Fibroblast of lung (primary cell): ENCODE data around the gene ZNHIT1. TPM values are rescaled to one million over a fixed set of nuclear protein-coding genes. Genes with fewer than 3 reads are reported as not detected.

ENCODE experiments used
- DNase-seq, 2 donors: peaks; one replicate each; pipeline versions ENCODE4 v3.0.0 to v3.0.0-alpha.2; 2010; ENCODE audit warnings: low read depth in 2 of 2
- H2AFZ ChIP-seq: 2 replicates; pipeline ENCODE4 v1.5.1; 2012; ENCODE audit warnings: low read length, control low read depth, inconsistent platforms
- H3K27ac ChIP-seq: 2 replicates; pipeline ENCODE4 v1.5.1; 2011; ENCODE audit warnings: low read length, control low read depth; ENCODE audit not compliant: insufficient read depth
- H3K27me3 ChIP-seq: 2 replicates; pipeline ENCODE4 v1.5.1; 2011; ENCODE audit warnings: mild to moderate bottlenecking, low read length; ENCODE audit not compliant: control insufficient read depth, insufficient read depth
- H3K36me3 ChIP-seq: 2 replicates; pipeline ENCODE4 v1.5.1; 2011; ENCODE audit warnings: low read length; ENCODE audit not compliant: control insufficient read depth, insufficient read depth
- H3K4me1 ChIP-seq: 2 replicates; pipeline ENCODE4 v1.5.1; 2011; ENCODE audit warnings: low read length; ENCODE audit not compliant: control insufficient read depth, insufficient read depth; ENCODE audit errors: extremely low read depth
- H3K4me2 ChIP-seq: 2 replicates; pipeline ENCODE4 v1.5.1; 2011; ENCODE audit warnings: low read length, control low read depth; ENCODE audit not compliant: insufficient read depth; ENCODE audit errors: extremely low read depth
- H3K4me3 ChIP-seq, 4 experiments: fragments of 200-600 bp in 1 of 4; sonication (generic) in 1 of 4; replicated peaks in 1 of 4; 2 replicates each; pipeline ENCODE4 v1.5.1; 2011 to 2016; ENCODE audit warnings: low read length in 4 of 4, low read depth in 3 of 4, mild to moderate bottlenecking in 3 of 4, control low read depth in 2 of 4, inconsistent platforms in 1 of 4, mixed read lengths in 1 of 4; ENCODE audit not compliant: insufficient read depth in 1 of 4; ENCODE audit errors: control extremely low read depth in 1 of 4
- H3K79me2 ChIP-seq: 2 replicates; pipeline ENCODE4 v1.5.1; 2012; ENCODE audit warnings: mild to moderate bottlenecking, low read length, inconsistent platforms; ENCODE audit not compliant: control insufficient read depth, insufficient read depth
- H3K9ac ChIP-seq: 2 replicates; pipeline ENCODE4 v1.5.1; 2011; ENCODE audit warnings: mild to moderate bottlenecking, low read length, control low read depth; ENCODE audit not compliant: insufficient read depth
- H3K9me3 ChIP-seq: 2 replicates; pipeline ENCODE4 v1.5.1; 2012; ENCODE audit warnings: low read depth, low read length; ENCODE audit not compliant: control insufficient read depth, insufficient read depth
- H4K20me1 ChIP-seq: 2 replicates; pipeline ENCODE4 v1.5.1; 2011; ENCODE audit warnings: low read length; ENCODE audit not compliant: control insufficient read depth, insufficient read depth; ENCODE audit errors: extremely low read depth
- EZH2 ChIP-seq: IDR thresholded peaks from 2 replicates; pipeline ENCODE4 v1.5.1; 2012; ENCODE audit warnings: low read length, control low read depth, mild to moderate bottlenecking; ENCODE audit errors: missing control alignments
- polyA plus RNA-seq, 2 donors: library from polyadenylated mRNA; depleted of rRNA in 1 of 2; stranded (reverse) in 1 of 2; unstranded in 1 of 2; fragments of >200 nt; gene quantifications; 2 replicates each; pipeline ENCODE4 v1.2.1, GENCODE V29; 2011 to 2012; ENCODE audit warnings: missing spikeins in 1 of 2
- total RNA-seq: library from RNA; depleted of rRNA; stranded (reverse); fragments of >200 nt; gene quantifications from 2 replicates; pipeline ENCODE4 v1.2.1, GENCODE V29; 2014
- TF ChIP-seq, protein P1 (sequence below), 2 donors: IDR thresholded peaks in 1 of 2; conservative IDR thresholded peaks in 1 of 2; 1 replicate in 1 of 2; 2 replicates in 1 of 2; pipeline ENCODE4 v1.5.1; 2011 to 2012; ENCODE audit warnings: low read length in 2 of 2, control low read depth in 1 of 2, inconsistent platforms in 1 of 2, low read depth in 1 of 2, mild to moderate bottlenecking in 1 of 2

Gene ZNHIT1
- total and polyA plus RNA-seq, 2 donors (not counting 1 experiment from before 2014, with no cell fraction given): 36.6 to 62.1 TPM

DNA sequence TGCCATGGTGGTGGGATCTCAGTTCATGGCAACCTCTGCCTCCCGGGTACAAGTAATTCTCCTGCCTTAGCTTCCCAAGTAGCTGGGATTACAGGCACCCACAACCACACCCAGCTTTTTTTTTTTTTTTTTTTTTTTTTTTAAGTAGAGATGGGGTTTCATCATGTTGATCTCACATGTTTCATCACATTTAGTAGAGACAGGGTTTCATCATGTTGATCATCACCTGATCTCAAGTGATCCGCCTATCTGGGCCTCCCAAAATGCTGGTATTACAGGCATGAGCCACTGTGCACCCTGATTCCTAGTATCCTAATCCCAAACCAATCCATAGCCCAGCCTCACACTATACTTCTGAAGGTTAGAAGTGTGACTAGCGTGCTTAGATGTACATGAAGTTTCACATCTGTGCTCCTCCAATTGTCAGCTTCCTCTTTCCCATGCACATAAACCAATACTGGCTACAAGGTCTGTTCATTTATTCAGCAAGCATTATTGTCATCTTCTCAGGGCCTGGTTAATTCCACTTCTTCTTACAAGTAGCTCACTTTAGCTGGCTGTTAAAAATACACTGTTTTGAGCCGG lies 31.0 kb upstream of the ZNHIT1 start:
- Histone ChIP-seq H3K4me2 (no peak overlapping the region), H2AFZ (no peak overlapping the region), H3K9me3 (no peaks in the 10 kb centered on the region), H3K36me3 (no peaks in the 10 kb centered on the region), H3K79me2 (no peaks in the 10 kb centered on the region), H3K4me1 (no peaks in the 10 kb centered on the region), H3K4me3 (no peak overlapping the region), H3K27me3 (peaks cover 2% of the 10 kb centered on the region), H4K20me1 (no peaks in the 10 kb centered on the region), H3K27ac (no peak overlapping the region), H3K9ac (no peak overlapping the region)
- TF ChIP-seq, protein P1, sequence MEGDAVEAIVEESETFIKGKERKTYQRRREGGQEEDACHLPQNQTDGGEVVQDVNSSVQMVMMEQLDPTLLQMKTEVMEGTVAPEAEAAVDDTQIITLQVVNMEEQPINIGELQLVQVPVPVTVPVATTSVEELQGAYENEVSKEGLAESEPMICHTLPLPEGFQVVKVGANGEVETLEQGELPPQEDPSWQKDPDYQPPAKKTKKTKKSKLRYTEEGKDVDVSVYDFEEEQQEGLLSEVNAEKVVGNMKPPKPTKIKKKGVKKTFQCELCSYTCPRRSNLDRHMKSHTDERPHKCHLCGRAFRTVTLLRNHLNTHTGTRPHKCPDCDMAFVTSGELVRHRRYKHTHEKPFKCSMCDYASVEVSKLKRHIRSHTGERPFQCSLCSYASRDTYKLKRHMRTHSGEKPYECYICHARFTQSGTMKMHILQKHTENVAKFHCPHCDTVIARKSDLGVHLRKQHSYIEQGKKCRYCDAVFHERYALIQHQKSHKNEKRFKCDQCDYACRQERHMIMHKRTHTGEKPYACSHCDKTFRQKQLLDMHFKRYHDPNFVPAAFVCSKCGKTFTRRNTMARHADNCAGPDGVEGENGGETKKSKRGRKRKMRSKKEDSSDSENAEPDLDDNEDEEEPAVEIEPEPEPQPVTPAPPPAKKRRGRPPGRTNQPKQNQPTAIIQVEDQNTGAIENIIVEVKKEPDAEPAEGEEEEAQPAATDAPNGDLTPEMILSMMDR (conservative IDR thresholded peaks at IDR 0.05 in 1 of 2, IDR thresholded peaks at IDR 0.05 in 1 of 2; ENCODE audit: low read depth in 1 of 2, low read length in 2 of 2): no peak
- TF ChIP-seq EZH2: no peak
- DNase-seq: no peak

DNA sequence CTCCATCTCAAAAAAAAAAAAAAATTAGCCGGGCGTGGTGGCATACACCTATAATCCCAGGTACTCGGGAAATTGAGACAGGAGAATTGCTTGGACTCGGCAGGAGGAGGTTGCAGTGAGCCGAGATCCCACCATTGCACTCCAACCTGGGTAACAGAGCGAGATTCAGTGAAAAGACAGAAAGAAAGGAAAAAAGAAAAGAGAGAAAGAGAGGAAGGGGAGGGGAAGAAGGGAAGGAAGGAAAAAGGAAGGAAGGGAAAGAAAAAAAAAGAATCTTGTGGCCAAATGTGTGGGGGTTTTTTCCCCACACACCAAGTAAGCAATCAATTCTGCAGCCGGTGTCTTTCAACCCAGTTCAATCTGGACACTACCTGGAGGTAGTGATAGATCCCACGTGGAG lies 28.9 kb upstream of the ZNHIT1 start:
- TF ChIP-seq, protein P1 (conservative IDR thresholded peaks at IDR 0.05 in 1 of 2, IDR thresholded peaks at IDR 0.05 in 1 of 2; ENCODE audit: low read depth in 1 of 2, low read length in 2 of 2): no peak
- TF ChIP-seq EZH2: no peak
- Histone ChIP-seq H3K4me1 (no peaks in the 10 kb centered on the region), H4K20me1 (no peaks in the 10 kb centered on the region), H3K9ac (no peak overlapping the region), H3K27ac (no peak overlapping the region), H3K36me3 (no peaks in the 10 kb centered on the region), H3K4me2 (no peak overlapping the region), H3K9me3 (no peaks in the 10 kb centered on the region), H3K27me3 (no peaks in the 10 kb centered on the region), H3K79me2 (no peaks in the 10 kb centered on the region), H3K4me3 (no peak overlapping the region), H2AFZ (no peak overlapping the region)
- DNase-seq: no peak

DNA sequence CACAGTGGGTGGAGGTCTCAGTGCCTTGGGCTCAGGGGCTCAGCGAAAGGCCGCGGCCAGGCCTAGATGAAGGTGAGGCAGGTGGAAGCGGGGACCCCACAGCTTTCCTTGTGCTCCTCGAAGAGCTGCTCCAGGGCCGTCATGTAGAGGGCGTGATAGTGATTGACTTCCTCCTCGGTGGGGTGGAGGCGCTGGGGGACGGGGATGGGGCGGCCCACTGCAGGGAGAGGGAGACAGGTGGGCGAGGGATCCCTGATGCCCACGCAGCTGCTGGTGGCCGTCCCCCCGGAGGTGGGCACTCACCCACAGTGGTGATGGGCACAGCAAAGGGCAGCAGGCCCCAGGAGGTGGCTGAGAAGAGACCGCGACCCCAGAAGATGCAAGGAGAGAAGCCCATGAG lies 22.1 kb upstream of the ZNHIT1 start:
- Histone ChIP-seq H3K4me2 (no peak overlapping the region), H2AFZ (no peak overlapping the region), H3K4me3 (no peak overlapping the region), H3K9ac (no peak overlapping the region), H3K9me3 (no peaks in the 10 kb centered on the region), H3K27ac (no peak overlapping the region), H3K4me1 (no peaks in the 10 kb centered on the region), H3K27me3 (peaks cover 7% of the 10 kb centered on the region), H4K20me1 (no peaks in the 10 kb centered on the region), H3K36me3 (no peaks in the 10 kb centered on the region), H3K79me2 (no peaks in the 10 kb centered on the region)
- DNase-seq: no peak
- TF ChIP-seq, protein P1 (conservative IDR thresholded peaks at IDR 0.05 in 1 of 2, IDR thresholded peaks at IDR 0.05 in 1 of 2; ENCODE audit: low read depth in 1 of 2, low read length in 2 of 2): no peak
- no peak for TF ChIP-seq EZH2
